Stimulated activated CD4-positive, alpha-beta T cell treated with anti-CD3 and anti-CD28 coated beads, Interleukin-2, amount 100 ng/mL, for 48 hours (primary cell): ENCODE results near the gene USP6.
"Not testable (repeated sequence)": the region's sequence is repeated elsewhere in the genome, so short reads cannot be mapped to it uniquely, and the experiment has no call there.

Experiments used
- DNase-seq, 2 donors: peaks; one replicate each; pipeline ENCODE4 v3.0.0-alpha.2; 2020

Gene USP6

DNA sequence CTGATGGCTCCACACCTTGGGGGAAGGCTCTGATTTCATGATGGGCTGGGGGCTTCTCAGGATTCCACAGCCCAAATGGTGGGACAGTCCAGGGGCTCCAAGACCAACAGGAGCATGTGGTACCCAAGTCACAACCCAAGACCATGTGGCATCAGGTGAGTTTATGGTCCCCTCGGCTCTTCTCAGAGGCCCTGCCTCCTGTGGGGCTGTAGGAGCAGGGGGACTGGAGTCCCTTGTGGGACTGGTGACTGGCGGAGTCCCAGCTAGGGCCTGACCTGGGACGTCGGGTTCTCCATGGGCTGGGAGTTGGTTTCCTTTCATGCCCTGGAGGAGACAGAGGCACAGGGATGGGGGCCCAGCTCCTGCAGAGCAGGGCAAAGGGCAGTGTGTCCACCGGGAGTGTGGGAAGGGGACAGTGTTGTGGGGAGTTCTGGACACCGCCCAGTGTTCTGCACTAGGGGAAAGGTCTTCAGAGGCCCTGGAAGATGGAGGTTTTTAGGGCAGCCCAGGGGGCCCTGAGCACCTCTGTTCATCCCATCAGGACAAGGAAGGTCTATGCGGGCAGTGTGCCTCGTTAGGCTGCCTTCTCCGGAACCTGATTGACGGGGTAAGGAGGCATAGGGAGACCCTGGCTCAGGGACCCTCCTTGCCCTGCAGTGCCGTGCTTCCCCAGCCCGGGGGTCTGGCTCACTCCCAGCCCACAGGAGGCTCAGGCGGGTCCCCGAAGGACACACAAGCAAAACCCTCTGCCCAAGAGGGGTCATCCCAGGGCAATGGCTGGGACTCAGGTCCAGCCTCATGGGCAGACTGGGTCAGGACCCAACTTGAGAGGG is 21.0 kb downstream of the USP6 start:
- DNase-seq: not testable (repeated sequence)

DNA sequence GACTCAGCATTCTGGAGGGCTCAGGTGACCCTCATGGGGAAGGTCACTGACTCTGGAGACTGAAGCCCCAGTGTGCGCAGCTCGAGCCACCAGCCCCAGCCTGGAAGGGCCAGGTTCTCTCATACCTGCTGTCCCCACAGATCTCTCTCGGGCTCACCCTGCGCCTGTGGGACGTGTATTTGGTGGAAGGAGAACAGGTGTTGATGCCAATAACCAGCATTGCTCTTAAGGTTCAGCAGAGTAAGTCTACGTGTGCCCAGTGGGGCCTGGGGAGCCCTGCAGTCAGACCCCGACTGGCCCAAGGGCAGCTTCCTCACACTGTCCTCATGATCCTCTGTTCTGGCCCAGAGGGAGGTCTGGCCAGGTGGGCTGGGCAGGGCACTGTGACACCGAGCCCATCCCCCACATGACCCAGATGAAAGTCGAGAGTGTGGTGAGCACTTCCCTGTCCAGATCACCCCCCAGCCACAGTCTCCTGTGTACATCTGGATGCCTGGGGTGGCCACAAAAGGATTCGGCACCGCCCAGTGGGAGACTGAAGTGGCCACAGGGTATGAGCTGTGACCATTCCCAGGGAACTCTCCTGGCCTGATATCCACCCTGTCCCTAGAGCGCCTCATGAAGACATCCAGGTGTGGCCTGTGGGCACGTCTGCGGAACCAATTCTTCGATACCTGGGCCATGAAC is 21.8 kb downstream of the USP6 start:
- not testable (repeated sequence) for DNase-seq

DNA sequence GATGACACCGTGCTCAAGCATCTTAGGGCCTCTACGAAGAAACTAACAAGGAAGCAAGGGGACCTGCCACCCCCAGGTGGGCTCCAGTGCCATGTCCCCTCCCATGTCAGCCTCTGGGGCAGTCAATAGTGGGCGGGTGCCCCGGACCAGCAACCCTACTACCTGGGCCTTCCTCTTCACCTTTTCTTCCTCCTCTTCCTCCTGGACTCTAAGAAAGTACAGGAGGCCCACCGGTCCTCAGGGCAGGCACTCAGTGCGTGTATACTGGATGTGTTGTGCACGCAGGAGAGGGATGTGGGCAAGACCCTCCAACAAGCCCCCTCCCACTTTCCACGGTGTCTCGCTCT is 22.3 kb downstream of the USP6 start:
- not testable (repeated sequence) for DNase-seq

DNA sequence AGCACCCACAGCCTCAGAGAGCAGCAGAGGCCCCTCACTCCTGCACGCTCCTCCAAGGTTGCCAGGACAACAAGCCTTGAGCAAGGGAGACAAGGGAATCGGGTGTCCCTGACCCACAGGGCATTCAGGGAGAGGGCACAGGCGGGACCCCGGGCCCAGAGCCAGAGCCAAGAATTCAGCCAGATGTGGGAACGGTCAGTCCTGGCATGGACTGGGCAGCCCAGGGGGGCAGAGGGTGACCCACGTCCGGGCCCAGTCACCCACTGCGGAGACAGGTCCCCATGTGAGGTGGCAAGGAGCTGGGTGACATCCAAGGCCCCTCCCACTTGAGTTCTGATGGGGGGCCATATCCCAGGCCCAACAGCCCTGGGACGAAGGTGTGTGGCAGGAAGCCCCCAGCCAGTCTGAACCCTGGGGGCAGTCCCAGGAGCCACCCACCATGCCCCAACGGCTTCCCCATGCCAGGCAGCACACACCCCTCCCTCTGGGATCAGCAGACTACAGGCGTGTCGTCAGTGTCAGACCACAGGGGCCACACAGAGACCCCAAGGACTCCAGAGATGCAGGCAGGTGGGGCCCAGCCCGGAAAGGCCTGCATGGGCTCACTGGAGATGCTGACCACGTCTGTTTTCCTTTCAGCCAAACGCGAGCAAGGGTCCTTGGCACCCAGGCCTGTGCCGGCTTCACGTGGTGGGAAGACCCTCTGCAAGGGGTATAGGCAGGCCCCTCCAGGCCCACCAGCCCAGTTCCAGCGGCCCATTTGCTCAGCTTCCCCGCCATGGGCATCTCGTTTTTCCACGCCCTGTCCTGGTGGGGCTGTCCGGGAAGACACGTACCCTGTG is 23.0 kb downstream of the USP6 start:
- no peak for DNase-seq

DNA sequence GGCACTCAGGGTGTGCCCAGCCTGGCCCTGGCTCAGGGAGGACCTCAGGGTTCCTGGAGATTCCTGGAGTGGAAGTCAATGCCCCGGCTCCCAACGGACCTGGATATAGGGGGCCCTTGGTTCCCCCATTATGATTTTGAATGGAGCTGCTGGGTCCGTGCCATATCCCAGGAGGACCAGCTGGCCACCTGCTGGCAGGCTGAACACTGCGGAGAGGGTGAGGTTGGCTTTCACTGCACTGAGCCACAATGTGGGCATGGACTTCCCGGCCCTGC is 23.6 kb downstream of the USP6 start:
- DNase-seq: no peak

DNA sequence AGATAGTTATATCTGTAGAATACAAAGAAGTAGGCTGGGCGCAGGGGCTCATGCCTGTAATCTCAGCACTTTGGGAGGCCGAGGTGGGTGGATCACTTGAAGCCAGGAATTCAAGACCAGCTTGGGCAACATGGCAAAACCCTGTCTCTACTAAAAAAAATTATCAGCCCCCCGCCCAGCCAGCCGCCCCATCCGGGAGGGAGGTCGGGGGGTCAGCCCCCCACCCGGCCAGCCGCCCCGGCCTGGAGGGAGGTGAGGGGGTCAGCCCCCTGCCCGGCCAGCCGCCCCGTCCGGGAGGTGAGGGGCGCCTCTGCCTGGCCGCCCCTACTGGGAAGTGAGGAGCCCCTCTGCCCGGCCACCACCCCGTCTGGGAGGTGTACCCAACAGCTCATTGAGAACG is 27.0 kb downstream of the USP6 start:
- not testable (repeated sequence) for DNase-seq

DNA sequence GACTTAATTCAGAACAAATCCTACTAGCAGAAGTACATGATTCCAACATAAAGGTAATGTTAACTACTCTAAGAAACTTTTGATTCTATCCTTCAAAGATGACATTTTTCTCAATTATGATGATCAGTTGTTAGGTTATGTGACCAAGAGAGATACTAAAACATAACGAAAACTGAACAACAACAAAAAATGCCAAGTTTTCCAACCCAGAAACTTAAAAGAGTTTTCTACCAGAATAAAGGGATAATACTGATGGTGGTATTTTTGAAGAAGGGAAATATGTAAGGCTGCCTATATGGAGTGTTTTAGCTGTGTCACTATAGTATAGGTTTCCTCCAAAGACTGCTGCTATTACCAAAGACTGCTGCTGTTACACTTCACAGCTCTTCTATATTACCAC is 30.3 kb downstream of the USP6 start:
- not testable (repeated sequence) for DNase-seq

DNA sequence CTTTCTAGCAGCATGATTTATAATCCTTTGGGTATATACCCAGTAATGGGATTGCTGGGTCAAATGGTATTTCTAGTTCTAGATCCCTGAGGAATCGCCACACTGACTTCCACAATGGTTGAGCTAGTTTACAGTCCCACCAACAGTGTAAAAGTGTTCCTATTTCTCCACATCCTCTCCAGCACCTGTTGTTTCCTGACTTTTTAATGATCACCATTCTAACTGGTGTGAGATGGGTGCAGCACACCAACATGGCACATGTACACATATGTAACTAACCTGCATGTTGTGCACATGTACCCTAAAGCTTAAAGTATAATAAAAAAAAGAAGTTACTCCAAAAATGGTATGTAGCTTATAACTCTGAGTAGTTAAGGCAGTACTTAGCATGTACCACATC is 44.9 kb downstream of the USP6 start:
- not testable (repeated sequence) for DNase-seq

DNA sequence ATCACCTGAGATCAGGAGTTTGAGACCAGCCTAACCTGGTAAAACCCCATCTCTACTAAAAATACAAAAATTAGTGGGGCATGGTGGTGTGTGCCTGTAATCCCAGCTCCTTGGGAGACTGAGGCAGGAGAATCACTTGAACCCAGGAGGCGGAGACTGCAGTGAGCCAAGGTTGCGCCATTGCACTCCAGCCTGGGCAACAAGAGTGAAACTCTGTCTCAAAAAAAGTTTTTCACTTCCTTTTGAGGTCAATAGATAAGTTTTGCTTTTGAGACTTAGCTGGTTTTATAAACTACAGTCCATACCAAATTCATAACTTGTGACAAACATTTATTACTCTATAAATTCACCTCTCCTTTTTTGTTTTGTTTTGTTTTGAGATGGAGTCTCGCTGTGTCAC is 46.0 kb downstream of the USP6 start:
- DNase-seq: not testable (repeated sequence)

DNA sequence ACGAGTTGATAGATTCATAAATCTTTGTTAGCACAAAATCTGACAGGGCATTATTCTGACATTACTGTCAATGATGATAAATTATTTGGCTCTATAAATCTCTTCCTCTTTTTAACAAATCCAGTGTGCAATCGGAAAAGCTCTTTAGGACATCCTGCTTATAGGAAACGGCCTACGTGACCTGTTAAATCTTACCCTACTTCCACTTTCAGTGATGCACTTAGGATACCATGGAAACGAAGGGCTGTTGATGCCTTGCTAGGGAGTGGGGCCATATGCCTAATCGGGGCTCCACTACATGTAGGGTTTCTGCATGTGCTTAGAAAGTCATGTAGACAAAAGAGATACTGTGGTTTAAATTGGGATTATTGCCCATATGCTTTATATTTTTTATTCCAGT is 48.6 kb downstream of the USP6 start:
- no peak for DNase-seq

DNA sequence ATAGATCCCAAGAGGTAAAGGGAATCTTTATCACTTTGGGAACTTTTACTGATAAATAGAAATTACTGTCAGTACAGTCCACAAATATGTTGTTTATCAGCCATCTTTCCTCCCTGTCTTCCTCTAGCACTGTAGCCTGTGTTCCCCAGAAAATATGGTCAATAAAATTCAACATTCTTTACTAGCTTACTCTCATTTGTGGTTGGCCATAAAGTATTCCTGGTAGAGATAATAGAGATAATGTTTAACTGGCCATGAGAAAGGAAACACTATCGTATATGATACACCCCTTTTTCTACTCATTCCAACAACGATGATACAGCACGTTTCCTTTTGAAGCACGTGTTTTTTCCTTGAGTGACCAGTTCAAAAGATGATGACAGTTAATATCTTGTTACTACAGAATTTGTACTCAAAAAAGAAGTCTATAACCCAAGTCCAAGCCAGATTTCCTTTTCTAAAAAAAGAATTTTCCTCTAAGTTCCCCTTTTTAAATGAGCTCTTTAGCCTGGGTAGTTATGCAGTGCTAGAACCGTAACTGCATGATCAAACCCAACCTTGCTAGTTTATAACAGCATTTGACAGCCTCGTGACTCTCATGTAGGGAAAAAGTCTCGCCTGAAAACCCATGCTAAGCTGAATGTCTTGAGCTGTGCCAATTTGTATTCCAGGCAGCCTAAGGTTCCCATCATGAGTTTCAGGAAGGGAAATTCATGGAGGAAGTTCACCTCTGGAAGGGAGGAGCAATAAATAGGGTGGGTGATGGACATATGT is 50.1 kb downstream of the USP6 start:
- not testable (repeated sequence) for DNase-seq

DNA sequence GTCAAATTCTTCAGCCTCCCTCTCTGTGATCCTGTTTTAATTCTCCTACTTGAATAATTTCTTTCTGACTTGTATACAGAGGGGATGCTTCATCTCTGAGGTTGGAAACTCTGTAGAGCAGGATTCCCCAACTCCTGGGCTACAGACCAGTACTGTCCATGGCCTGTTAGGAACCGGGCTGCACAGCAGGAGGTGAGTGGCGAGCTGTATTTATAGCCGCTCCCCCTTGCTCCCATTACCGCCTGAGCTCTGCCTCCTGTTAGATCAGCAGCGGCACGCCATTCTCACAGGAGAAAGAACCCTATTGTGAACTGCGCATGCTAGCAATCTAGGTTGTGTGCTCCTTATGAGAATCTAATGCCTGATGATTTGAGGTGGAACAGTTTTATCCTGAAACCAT is 59.2 kb downstream of the USP6 start:
- not testable (repeated sequence) for DNase-seq

DNA sequence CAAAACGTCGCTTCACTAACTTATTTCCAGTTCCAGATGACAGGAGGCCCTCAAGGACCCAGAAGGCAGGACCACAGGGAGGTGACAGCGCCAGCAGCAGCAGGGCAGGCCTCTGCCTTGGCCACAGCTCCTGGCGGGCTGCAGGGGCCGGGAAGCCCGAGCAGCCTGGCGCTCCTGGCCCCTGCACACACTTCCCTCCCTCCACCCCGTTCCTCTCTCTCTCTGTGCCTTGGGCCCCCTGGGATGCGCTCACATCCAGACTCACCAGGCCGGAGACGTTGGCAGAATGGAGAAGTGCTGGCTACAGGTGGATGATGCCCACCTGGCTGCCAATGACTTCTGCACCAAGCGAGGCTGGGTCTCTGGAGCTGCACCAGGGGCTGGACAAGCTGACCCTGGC is 63.2 kb downstream of the USP6 start:
- no peak for DNase-seq

DNA sequence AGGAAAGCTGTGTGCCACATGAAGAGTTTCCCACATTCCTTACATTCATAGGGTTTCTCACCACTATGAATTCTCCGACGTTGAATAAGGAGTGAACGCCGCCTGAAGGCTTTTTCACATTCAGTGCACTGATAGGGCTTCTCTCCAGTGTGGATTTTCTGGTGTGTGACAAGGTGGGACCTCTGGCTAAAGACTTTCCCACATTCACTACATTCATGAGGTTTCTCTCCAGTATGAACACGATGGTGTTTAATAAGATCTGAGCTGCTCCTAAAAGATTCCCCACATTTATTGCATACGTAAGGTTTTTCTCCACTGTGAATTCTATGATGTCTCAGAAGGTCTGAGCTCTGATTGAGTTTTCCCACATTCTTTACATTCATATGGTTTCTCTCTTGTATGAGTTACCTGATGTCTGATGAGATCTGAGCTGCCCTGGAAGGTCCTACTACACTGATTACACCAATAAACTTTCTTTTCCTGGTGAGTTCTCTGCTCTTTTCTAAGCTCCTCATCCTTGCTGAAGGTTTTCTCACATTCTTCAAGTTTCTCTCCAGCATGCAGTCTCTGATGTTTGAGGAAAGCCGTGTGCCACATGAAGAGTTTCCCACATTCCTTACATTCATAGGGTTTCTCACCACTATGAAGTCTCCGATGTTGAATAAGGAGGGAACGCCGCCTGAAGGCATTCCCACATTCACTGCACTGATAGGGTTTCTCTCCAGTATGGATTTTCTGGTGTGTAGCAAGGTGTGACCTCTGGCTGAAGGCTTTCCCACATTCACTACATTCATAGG is 65.9 kb downstream of the USP6 start:
- DNase-seq: no peak

DNA sequence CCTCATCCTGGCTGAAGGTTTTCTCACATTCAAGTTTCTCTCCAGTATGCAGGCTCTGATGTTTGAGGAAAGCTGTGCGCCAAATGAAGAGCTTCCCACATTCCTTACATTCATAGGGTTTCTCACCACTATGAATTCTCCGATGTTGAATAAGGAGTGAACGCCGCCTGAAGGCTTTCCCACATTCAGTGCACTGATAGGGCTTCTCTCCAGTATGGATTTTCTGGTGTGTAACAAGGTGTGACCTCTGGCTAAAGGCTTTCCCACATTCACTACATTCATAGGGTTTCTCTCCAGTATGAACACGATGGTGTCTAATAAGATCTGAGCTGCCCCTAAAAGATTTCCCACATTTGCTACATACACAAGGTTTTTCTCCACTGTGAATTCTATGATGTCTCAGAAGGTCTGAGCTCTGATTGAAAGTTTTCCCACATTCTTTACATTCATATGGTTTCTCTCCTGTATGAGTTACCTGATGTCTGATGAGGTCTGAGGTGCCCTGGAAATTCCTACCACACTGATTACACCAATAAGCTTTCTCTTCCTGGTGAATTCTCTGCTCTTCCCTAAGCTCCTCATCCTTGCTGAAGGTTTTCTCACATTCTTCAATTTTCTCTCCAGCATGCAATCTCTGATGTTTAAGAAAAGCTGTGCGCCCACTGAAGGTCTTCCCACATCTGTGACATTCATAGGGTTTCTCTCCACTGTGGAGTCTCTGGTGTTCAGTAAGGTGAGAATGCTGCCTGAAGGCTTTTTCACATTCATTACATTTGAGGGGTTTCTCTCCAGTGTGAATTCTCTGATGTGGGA is 67.0 kb downstream of the USP6 start:
- DNase-seq: no peak

DNA sequence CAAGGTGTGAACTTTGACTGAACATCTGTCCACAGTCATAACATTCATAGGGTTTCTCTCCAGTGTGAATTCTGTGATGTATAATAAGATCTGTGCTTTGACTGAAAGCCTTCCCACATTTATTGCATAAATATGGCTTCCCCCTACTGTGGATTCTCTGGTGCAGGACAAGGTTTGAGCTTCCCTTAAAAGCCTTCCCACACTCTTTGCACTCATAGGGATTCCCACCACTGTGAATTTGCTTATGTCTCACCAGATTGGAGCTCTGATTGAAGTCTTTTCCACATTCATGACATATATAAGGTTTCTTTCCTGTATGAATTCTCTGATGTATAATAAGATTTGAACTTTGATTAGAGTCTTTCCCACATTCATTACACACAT is 67.6 kb downstream of the USP6 start:
- no peak for DNase-seq

DNA sequence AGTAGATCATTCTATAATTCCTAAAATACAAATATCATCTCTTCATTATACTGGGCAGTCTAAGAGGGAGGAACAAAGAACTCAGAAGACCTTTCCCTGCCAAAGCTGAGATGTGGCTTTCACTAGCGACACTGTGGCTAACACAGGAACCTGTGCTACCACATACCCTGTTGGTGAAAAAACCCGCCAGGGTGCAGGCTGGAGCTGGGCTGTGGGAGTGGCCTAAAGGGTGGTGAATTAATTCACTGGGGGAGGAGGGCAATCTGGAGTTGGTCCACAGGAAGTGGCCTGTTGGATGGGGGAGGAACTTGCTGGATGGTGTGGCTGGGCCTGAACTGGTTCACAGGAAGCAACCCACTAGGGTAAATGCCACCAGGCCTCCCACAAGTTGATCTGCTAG is 68.5 kb downstream of the USP6 start:
- DNase-seq: no peak

DNA sequence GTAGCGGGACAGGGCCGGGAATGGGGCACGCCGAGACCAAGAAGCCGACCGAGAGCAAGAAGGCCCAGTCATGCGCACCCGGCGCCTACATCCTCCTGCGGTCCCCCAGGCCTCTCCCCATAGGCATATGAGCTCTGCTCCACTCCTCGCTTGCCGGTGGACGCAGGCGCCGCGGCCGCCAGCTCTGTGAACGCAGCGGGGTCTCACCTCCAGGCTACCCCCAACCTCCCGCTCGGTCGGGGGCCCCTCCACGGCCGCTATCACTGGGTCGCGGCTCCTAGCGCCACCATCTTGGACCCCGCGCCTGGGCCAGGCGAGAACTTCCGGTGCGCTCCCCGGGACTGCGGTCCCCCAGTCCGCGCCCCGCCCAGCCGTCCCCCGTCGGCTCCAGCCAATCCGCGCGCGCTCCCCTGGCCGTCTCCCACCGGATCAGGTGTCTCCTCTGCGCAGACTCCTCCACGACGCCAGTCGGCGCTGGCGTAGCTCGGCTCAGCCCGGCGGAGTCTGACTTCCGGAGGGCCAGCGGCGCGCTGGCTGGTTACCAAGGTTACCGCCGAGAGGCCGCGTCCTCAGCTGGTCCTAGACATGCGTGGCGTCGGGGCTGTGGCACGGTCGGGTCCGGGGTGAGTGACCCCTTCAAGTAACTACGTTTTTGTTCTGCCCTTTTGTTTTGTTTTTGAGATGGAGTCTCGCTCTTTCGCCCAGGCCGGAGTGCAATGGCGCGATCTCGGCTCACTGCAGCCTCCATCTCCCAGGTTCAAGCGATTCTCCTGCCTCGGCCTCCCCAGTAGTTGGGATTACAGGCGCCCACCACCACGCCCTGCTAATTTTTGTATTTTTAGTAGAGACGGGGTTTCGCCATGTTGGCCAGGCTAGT is 75.9 kb downstream of the USP6 start, which contains the start of gene ZNF594:
TSS of gene ZNF594 (minus strand) at position 328 of the 877 bp plus-strand sequence. CDS start 7,612 bp downstream, outside the sequence.
- DNase-seq: peak; percentile 96 to 98

DNA sequence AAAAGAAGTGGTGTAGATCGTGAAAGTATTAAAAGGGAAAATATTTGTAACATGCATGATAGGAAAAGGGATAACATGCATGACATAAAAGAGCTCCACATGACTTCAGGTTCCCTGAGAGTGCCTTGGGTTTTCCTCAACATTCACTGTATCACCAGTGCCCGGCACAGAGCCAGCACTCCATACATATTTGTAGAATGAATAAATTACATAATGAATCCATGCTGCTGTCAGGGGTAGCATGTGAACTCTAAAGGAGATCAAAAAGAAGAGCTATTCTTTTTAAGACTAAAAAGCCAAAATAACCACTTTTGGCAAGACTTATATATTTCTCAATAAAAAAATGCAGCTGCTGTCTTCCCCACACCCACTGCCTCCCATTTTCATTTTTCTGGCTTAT is 78.5 kb downstream of the USP6 start:
- no peak for DNase-seq

DNA sequence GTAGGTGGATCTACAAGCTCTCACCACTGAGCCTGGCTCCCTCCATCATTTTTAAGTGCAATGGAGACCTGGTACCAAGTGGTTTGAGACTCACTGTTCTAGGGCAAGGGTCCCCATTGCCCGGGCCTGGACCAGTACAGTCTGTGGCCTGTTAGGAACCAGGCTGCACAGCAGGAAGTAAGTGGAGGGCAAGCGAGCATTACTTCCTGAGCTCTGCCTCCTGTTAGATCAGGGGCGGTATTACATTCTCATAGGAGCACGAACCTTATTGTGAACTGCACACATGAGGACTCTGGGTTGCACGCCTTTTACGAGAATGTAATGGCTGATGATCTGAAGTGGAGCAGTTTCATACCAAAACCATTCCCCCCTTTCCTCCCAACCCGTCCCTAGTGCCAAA is 82.6 kb downstream of the USP6 start:
- DNase-seq: no peak
